Measurements from ENCODE around the gene TACC2.
"Not testable (repeated sequence)": the region's sequence is repeated elsewhere in the genome, so short reads cannot be mapped to it uniquely, and the experiment has no call there.

TACC2 gene

DNA sequence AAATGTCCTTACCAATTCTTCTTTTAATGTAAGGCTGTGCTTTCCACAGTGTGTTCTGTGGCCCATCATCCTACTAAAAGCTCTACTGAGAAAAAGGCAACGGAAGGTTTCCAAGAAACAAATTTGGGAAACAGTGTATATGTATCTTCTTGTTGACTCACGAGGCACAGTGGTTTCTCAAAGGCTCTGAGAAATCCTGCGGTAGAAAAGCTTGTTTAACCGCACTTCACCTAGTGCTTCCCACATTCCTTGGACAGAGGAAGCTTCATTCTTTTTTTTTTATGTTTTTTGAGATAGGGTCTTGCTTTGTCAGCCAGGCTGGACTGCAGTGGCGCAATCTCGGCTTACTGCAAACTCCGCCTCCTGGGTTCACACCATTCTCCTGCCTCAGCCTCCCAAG lies 84.5 kb downstream of the TACC2 start:
- no peak for ATAC-seq
- TF ChIP-seq CREB5 (CRISPR knock-in tag; IDR thresholded peaks at IDR 0.05; ENCODE audit: low read depth) (no peak), ARNTL (CRISPR knock-in tag; IDR thresholded peaks at IDR 0.05; ENCODE audit: borderline replicate concordance, low read depth) (no peak), TCF4 (CRISPR knock-in tag; IDR thresholded peaks at IDR 0.05; ENCODE audit: borderline replicate concordance) (no peak), ZNF565 (CRISPR knock-in tag; conservative IDR thresholded peaks at IDR 0.05; ENCODE audit: low read depth) (no peak), SNAI2 (CRISPR knock-in tag; IDR thresholded peaks at IDR 0.05) (no peak), CSRNP3 (CRISPR knock-in tag; IDR thresholded peaks at IDR 0.05) (no peak), PPARA (CRISPR knock-in tag; IDR thresholded peaks at IDR 0.05; ENCODE audit: borderline replicate concordance) (no peak)

DNA sequence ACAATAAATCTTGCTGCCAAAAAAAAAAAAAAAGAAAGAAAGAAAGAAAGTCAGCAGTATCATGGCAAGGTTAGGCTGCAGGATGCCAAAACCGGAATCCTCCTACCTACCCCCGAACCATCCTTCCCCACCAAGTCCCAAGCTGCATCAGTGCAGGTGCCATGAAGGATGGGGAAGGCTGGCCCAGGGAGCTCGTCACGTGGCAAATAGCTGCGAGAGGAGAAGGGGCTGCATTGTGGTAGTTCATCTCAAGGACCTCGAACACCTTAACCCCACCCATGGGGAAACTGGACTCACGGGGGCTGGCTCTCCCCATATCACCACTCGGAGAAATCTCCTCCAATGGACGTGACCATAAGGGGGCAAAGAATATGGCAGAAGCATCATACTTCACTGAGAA lies 86.2 kb downstream of the TACC2 start:
- ATAC-seq = no peak
- TF ChIP-seq ESRRG (CRISPR knock-in tag; IDR thresholded peaks at IDR 0.05) = no peak
- TF ChIP-seq CREB5 (CRISPR knock-in tag; IDR thresholded peaks at IDR 0.05; ENCODE audit: low read depth) = no peak
- no peak for TF ChIP-seq CSRNP3 (CRISPR knock-in tag; IDR thresholded peaks at IDR 0.05)
- TF ChIP-seq TOX (CRISPR knock-in tag; IDR thresholded peaks at IDR 0.05; ENCODE audit: borderline replicate concordance) = no peak
- TF ChIP-seq GLIS3 (CRISPR knock-in tag; IDR thresholded peaks at IDR 0.05) = no peak
- no peak for TF ChIP-seq ARNTL (CRISPR knock-in tag; IDR thresholded peaks at IDR 0.05; ENCODE audit: borderline replicate concordance, low read depth)
- no peak for TF ChIP-seq SNAI2 (CRISPR knock-in tag; IDR thresholded peaks at IDR 0.05)
- TF ChIP-seq RARB (CRISPR knock-in tag; IDR thresholded peaks at IDR 0.05) = no peak
- no peak for TF ChIP-seq BACH2 (CRISPR knock-in tag; IDR thresholded peaks at IDR 0.05; ENCODE audit: borderline replicate concordance)
- no peak for TF ChIP-seq TCF4 (CRISPR knock-in tag; IDR thresholded peaks at IDR 0.05; ENCODE audit: borderline replicate concordance)
- no peak for TF ChIP-seq ZFP30 (CRISPR knock-in tag; IDR thresholded peaks at IDR 0.05)
- no peak for TF ChIP-seq POU6F1 (CRISPR knock-in tag; IDR thresholded peaks at IDR 0.05; ENCODE audit: borderline replicate concordance, low read depth)
- TF ChIP-seq PATZ1 (CRISPR knock-in tag; IDR thresholded peaks at IDR 0.05; ENCODE audit: borderline replicate concordance) = no peak
- TF ChIP-seq ZNF70 (CRISPR knock-in tag; IDR thresholded peaks at IDR 0.05) = no peak
- no peak for TF ChIP-seq ZC3H10 (CRISPR knock-in tag; IDR thresholded peaks at IDR 0.05)
- no peak for TF ChIP-seq ZNF565 (CRISPR knock-in tag; conservative IDR thresholded peaks at IDR 0.05; ENCODE audit: low read depth)
- no peak for TF ChIP-seq CSDC2 (CRISPR knock-in tag; IDR thresholded peaks at IDR 0.05)
- TF ChIP-seq OSR1 (CRISPR knock-in tag; IDR thresholded peaks at IDR 0.05) = no peak
- TF ChIP-seq TSHZ2 (CRISPR knock-in tag; IDR thresholded peaks at IDR 0.05) = no peak
- TF ChIP-seq ISL1 (CRISPR knock-in tag; IDR thresholded peaks at IDR 0.05) = no peak

GRCh38 chr10:122075876-122076275 lies 86.9 kb downstream of the TACC2 start:
- ATAC-seq = not testable (repeated sequence)

All from SK-N-SH treated with all-trans-retinoic acid at 6 μM for 48 hours (cell line).